NCI-H1105 treated with DMSO at 0.1 percent for 48 hours (cell line): Measurements from ENCODE around the gene TNS4.

ENCODE experiments used
- DNase-seq: peaks from one replicate; lab custom pipeline; 2025; lab: John Stamatoyannopoulos, UW

Gene TNS4

GRCh38 chr17:40437095-40437732 is 64.2 kb downstream of the TNS4 start:
- DNase-seq, result no peak

- DNase-seq, result no peak
Observed at GRCh38 chr17:40436636-40437035, 64.8 kb downstream of the TNS4 start.

GRCh38 chr17:40433551-40434415 is 67.6 kb downstream of the TNS4 start:
- DNase-seq, result no peak

- no peak for DNase-seq
Observed at GRCh38 chr17:40432864-40433528, 68.4 kb downstream of the TNS4 start.

- DNase-seq, result no peak
Observed at GRCh38 chr17:40431231-40431602, 70.2 kb downstream of the TNS4 start.

- no peak for DNase-seq
Observed at GRCh38 chr17:40430272-40431230, 70.9 kb downstream of the TNS4 start.

- DNase-seq, result no peak
Observed at GRCh38 chr17:40427002-40427491, 74.4 kb downstream of the TNS4 start.
